ENCODE results near the gene ATP2C1.

GRCh38 chr3:130956721-130957120, 62.8 kb downstream of the ATP2C1 start:
- TF ChIP-seq EP300 (IDR thresholded peaks at IDR 0.05), result no peak
- TF ChIP-seq CTCF (IDR thresholded peaks at IDR 0.05), result no peak
